K562 (cell line): Measurements from ENCODE around the gene THSD8. TPM values are rescaled to one million over a fixed set of nuclear protein-coding genes. Genes with fewer than 3 reads are reported as not detected.

Experiments
- ETV5 ChIP-seq: sonication (generic); formaldehyde crosslinking; IDR thresholded peaks from 2 replicates; pipeline ENCODE4 v1.4.0; 2020; ENCODE audit warnings: low read depth, mild to moderate bottlenecking, missing genetic modification reagents
- NELFE ChIP-seq: IDR thresholded peaks from 2 replicates; pipeline ENCODE4 v1.6.1; 2011; ENCODE audit warnings: mild to moderate bottlenecking; ENCODE audit not compliant: insufficient read depth, insufficient read length
- SREBF2 ChIP-seq: sonication (generic); formaldehyde crosslinking; IDR thresholded peaks from 2 replicates; pipeline ENCODE4 v1.4.0; 2020; ENCODE audit warnings: mild to moderate bottlenecking, missing genetic modification reagents
- ZNF253 ChIP-seq: fragments of 250-450 bp; sonication (Bioruptor Pico); conservative IDR thresholded peaks from 2 replicates; pipeline ENCODE4 v1.6.1; 2021; ENCODE audit warnings: mild to moderate bottlenecking
- ZNF444 ChIP-seq: fragments of 250-450 bp; sonication (Bioruptor Pico); IDR thresholded peaks from 2 replicates; pipeline ENCODE4 v1.4.0; 2020; ENCODE audit warnings: mild to moderate bottlenecking, moderate library complexity
- ZNF583 ChIP-seq: fragments of 250-450 bp; sonication (Bioruptor Pico); IDR thresholded peaks from 2 replicates; pipeline ENCODE4 v1.4.0; 2020
- ZNF699 ChIP-seq: fragments of 250-450 bp; sonication (Bioruptor Pico); IDR thresholded peaks from 2 replicates; pipeline ENCODE4 v1.8.0; 2021; ENCODE audit warnings: mild to moderate bottlenecking, moderate library complexity; ENCODE audit not compliant: insufficient replicate concordance
- ZNF76 ChIP-seq: fragments of 250-450 bp; sonication (Bioruptor Pico); IDR thresholded peaks from 2 replicates; pipeline ENCODE4 v1.4.0; 2020; ENCODE audit warnings: mild to moderate bottlenecking, moderate library complexity, borderline replicate concordance
- polyA plus RNA-seq, 8 experiments: library from polyadenylated mRNA; depleted of rRNA in 4 of 8; stranded (reverse) in 5 of 8; unstranded in 3 of 8; fragments of >200 nt; fragmentation: Nextera tagmentation in 2 of 8; fragmentation: Illumina TruSeq in 1 of 8; extraction: Ambion mirVana in 2 of 8; extraction: Trizol in 1 of 8; gene quantifications; 2 replicates each; pipeline versions ENCODE4 v1.2.1 to v1.2.3, GENCODE V29; 2011 to 2014; ENCODE audit warnings: inconsistent platforms in 1 of 8, missing spikeins in 1 of 8
- total RNA-seq, 7 experiments: library from RNA; depleted of rRNA in 6 of 7; stranded (reverse); fragments of >200 nt in 6 of 7; fragmentation: Illumina TruSeq in 2 of 7; extraction: Trizol in 2 of 7; gene quantifications; 2 replicates each; pipeline versions ENCODE4 v1.2.1 to v1.2.3, GENCODE V29; 2011 to 2021; ENCODE audit warnings: low replicate concordance in 1 of 7
- TF ChIP-seq, protein P1 (sequence below): fragments of 450-650 bp; IDR thresholded peaks from 2 replicates; pipeline ENCODE4 v1.7.1; 2018; ENCODE audit warnings: mild to moderate bottlenecking, low read depth; ENCODE audit not compliant: partially characterized antibody
- TF ChIP-seq, protein P2 (sequence below): sonication (generic); formaldehyde crosslinking; IDR thresholded peaks from 2 replicates; pipeline ENCODE4 v1.5.0; 2020; ENCODE audit warnings: missing genetic modification reagents
- TF ChIP-seq, protein P3 (sequence below): fragments of 250-450 bp; sonication (Bioruptor Pico); IDR thresholded peaks from 2 replicates; pipeline ENCODE4 v1.9.0; 2021; ENCODE audit warnings: mild to moderate bottlenecking, inconsistent platforms
- TF ChIP-seq, protein P4 (sequence below): fragments of 250-450 bp; sonication (Bioruptor Pico); IDR thresholded peaks from 2 replicates; pipeline ENCODE4 v1.4.0; 2020
- TF ChIP-seq, protein P5 (sequence below): sonication (generic); formaldehyde crosslinking; IDR thresholded peaks from 2 replicates; pipeline ENCODE4 v1.8.0; 2022; ENCODE audit warnings: missing genetic modification reagents, mild to moderate bottlenecking, borderline replicate concordance

The THSD8 gene
- total and polyA plus RNA-seq, 9 of the 15 experiments (the other 6 are each of a cell fraction or from before 2014, with no cell fraction given): 8.4 to 42.4 (median 19.9) TPM; not detected in 2

DNA sequence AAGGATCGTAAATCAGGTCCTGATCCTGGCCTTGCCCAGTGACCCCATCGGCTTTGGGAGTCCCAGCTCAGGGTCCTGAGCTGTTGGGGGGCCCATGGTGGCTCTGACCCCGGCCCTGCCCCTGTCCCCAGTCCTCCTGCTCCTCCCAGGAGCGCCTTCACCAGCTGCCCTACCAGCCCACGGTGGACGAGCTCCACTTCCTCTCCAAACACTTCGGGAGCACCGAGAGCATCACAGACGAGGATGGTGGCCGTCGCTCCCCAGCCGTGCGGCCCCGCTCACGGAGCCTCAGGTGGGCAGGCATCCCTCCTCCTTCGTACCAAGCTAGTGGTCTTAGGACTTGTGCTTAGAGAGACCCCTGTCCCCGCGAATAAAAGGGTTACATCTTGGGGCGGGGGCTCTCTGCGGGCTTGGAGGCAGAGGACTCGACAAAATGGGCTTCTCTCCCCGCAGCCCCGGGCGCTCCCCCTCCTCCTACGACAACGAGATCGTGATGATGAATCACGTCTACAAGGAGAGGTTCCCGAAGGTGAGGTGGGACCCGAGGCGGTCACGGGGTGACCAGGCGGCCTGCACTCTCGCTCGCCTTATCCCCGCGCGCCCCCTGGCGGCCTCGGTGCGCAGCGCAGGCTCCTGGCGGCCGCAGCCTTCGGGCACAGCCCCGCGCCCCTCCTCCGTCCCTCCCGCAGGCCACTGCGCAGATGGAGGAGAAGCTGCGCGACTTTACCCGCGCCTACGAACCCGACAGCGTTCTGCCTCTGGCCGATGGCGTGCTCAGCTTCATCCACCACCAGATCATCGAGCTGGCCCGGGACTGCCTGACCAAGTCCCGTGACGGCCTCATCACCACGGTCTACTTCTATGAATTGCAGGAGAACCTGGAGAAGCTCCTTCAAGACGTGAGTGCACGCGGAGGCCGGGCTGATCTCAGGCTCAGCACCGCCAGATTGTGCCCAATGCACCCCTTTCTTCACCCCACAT lies 45.6 kb downstream of the THSD8 start (continued):
- TF ChIP-seq, protein P1, sequence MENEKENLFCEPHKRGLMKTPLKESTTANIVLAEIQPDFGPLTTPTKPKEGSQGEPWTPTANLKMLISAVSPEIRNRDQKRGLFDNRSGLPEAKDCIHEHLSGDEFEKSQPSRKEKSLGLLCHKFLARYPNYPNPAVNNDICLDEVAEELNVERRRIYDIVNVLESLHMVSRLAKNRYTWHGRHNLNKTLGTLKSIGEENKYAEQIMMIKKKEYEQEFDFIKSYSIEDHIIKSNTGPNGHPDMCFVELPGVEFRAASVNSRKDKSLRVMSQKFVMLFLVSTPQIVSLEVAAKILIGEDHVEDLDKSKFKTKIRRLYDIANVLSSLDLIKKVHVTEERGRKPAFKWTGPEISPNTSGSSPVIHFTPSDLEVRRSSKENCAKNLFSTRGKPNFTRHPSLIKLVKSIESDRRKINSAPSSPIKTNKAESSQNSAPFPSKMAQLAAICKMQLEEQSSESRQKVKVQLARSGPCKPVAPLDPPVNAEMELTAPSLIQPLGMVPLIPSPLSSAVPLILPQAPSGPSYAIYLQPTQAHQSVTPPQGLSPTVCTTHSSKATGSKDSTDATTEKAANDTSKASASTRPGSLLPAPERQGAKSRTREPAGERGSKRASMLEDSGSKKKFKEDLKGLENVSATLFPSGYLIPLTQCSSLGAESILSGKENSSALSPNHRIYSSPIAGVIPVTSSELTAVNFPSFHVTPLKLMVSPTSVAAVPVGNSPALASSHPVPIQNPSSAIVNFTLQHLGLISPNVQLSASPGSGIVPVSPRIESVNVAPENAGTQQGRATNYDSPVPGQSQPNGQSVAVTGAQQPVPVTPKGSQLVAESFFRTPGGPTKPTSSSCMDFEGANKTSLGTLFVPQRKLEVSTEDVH: no peak
- TF ChIP-seq, protein P2, sequence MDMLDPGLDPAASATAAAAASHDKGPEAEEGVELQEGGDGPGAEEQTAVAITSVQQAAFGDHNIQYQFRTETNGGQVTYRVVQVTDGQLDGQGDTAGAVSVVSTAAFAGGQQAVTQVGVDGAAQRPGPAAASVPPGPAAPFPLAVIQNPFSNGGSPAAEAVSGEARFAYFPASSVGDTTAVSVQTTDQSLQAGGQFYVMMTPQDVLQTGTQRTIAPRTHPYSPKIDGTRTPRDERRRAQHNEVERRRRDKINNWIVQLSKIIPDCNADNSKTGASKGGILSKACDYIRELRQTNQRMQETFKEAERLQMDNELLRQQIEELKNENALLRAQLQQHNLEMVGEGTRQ (CRISPR knock-in tag): peak; percentile 59; the same call in 1 of the 2 replicates
- TF ChIP-seq ETV5 (no peak), NELFE (no peak), SREBF2 (no peak), ZNF699 (CRISPR knock-in tag) (no peak), ZNF253 (CRISPR knock-in tag) (no peak), ZNF444 (CRISPR knock-in tag) (no peak), ZNF76 (no peak), ZNF583 (no peak)
- TF ChIP-seq, protein P3, sequence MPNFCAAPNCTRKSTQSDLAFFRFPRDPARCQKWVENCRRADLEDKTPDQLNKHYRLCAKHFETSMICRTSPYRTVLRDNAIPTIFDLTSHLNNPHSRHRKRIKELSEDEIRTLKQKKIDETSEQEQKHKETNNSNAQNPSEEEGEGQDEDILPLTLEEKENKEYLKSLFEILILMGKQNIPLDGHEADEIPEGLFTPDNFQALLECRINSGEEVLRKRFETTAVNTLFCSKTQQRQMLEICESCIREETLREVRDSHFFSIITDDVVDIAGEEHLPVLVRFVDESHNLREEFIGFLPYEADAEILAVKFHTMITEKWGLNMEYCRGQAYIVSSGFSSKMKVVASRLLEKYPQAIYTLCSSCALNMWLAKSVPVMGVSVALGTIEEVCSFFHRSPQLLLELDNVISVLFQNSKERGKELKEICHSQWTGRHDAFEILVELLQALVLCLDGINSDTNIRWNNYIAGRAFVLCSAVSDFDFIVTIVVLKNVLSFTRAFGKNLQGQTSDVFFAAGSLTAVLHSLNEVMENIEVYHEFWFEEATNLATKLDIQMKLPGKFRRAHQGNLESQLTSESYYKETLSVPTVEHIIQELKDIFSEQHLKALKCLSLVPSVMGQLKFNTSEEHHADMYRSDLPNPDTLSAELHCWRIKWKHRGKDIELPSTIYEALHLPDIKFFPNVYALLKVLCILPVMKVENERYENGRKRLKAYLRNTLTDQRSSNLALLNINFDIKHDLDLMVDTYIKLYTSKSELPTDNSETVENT: no peak
- TF ChIP-seq, protein P4, sequence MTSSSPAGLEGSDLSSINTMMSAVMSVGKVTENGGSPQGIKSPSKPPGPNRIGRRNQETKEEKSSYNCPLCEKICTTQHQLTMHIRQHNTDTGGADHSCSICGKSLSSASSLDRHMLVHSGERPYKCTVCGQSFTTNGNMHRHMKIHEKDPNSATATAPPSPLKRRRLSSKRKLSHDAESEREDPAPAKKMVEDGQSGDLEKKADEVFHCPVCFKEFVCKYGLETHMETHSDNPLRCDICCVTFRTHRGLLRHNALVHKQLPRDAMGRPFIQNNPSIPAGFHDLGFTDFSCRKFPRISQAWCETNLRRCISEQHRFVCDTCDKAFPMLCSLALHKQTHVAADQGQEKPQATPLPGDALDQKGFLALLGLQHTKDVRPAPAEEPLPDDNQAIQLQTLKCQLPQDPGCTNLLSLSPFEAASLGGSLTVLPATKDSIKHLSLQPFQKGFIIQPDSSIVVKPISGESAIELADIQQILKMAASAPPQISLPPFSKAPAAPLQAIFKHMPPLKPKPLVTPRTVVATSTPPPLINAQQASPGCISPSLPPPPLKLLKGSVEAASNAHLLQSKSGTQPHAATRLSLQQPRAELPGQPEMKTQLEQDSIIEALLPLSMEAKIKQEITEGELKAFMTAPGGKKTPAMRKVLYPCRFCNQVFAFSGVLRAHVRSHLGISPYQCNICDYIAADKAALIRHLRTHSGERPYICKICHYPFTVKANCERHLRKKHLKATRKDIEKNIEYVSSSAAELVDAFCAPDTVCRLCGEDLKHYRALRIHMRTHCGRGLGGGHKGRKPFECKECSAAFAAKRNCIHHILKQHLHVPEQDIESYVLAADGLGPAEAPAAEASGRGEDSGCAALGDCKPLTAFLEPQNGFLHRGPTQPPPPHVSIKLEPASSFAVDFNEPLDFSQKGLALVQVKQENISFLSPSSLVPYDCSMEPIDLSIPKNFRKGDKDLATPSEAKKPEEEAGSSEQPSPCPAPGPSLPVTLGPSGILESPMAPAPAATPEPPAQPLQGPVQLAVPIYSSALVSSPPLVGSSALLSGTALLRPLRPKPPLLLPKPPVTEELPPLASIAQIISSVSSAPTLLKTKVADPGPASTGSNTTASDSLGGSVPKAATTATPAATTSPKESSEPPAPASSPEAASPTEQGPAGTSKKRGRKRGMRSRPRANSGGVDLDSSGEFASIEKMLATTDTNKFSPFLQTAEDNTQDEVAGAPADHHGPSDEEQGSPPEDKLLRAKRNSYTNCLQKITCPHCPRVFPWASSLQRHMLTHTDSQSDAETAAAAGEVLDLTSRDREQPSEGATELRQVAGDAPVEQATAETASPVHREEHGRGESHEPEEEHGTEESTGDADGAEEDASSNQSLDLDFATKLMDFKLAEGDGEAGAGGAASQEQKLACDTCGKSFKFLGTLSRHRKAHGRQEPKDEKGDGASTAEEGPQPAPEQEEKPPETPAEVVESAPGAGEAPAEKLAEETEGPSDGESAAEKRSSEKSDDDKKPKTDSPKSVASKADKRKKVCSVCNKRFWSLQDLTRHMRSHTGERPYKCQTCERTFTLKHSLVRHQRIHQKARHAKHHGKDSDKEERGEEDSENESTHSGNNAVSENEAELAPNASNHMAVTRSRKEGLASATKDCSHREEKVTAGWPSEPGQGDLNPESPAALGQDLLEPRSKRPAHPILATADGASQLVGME (CRISPR knock-in tag): no peak
- TF ChIP-seq, protein P5, sequence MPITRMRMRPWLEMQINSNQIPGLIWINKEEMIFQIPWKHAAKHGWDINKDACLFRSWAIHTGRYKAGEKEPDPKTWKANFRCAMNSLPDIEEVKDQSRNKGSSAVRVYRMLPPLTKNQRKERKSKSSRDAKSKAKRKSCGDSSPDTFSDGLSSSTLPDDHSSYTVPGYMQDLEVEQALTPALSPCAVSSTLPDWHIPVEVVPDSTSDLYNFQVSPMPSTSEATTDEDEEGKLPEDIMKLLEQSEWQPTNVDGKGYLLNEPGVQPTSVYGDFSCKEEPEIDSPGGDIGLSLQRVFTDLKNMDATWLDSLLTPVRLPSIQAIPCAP: no peak
